Measurements from ENCODE around the gene NDUFA11. TPM values are rescaled to one million over a fixed set of nuclear protein-coding genes. Genes with fewer than 3 reads are reported as not detected.

The NDUFA11 gene
- total and polyA plus RNA-seq, 8 donors, result 58.0 to 209 (median 90.2) TPM

GRCh38 chr19:5935473-5936291 is 32.1 kb upstream of the NDUFA11 start:
- ATAC-seq (peak in 2 of 4 donors; percentile 3 to 28), FAIRE-seq (no peak), DNase-seq (peak in 1 of 6 donors; percentile 66)
- TF ChIP-seq CTCF (IDR thresholded peaks at IDR 0.05), result no peak
- Histone ChIP-seq H3K4me3 (no peak overlapping the region), H3K36me3 (peaks cover 3 to 24% (median 10%) of the 10 kb centered on the region in 3 donors), H3K4me1 (peaks cover 0 to 7% (median 6%) of the 10 kb centered on the region in 3 donors), H3K27ac (peak overlapping the region in 1 of 4 donors; percentile 2), H3K9me3 (no peaks in the 10 kb centered on the region), H3K27me3 (no peaks in the 10 kb centered on the region)
- intact Hi-C loops (cut with DNase I), result no loop called here
- 86 to 87% methylated on average over 24 to 25 of the region's 25 CpGs for WGBS, 2 donors

- WGBS, 2 donors, result 79 to 82% methylated on average over 16 of the region's 16 CpGs
- H3K4me1 ChIP-seq, result peaks cover 0 to 7% (median 6%) of the 10 kb centered on the region in 3 donors
- TF ChIP-seq CTCF (IDR thresholded peaks at IDR 0.05), result no peak
- DNase-seq, result peak in 1 of 6 donors; percentile 31
- H3K27me3 ChIP-seq, result no peaks in the 10 kb centered on the region
- FAIRE-seq, result no peak
- no peaks in the 10 kb centered on the region for H3K9me3 ChIP-seq
- H3K36me3 ChIP-seq, result peaks cover 3 to 24% (median 11%) of the 10 kb centered on the region in 3 donors
- peak in 3 of 4 donors; percentile 18 to 49 (median 23) for ATAC-seq
- no peak overlapping the region for H3K4me3 ChIP-seq
- intact Hi-C loops (cut with DNase I), result no loop called here
- H3K27ac ChIP-seq, result peak overlapping the region in 2 of 4 donors; percentile 2 to 37
Observed at GRCh38 chr19:5934774-5935472, 31.3 kb upstream of the NDUFA11 start.

GRCh38 chr19:5934069-5934401 is 30.4 kb upstream of the NDUFA11 start:
- FAIRE-seq, result no peak
- ATAC-seq, result no peak
- no peaks in the 10 kb centered on the region for H3K9me3 ChIP-seq
- no peak overlapping the region for H3K4me3 ChIP-seq
- DNase-seq, result peak in 1 of 6 donors; percentile 48
- intact Hi-C loops (cut with DNase I), result no loop called here
- no peak for TF ChIP-seq CTCF (IDR thresholded peaks at IDR 0.05)
- H3K4me1 ChIP-seq, result peaks cover 0 to 7% (median 6%) of the 10 kb centered on the region in 3 donors
- no peaks in the 10 kb centered on the region for H3K27me3 ChIP-seq
- H3K27ac ChIP-seq, result no peak overlapping the region
- peaks cover 3 to 32% (median 16%) of the 10 kb centered on the region in 3 donors for H3K36me3 ChIP-seq
- WGBS, 2 donors, result 63 to 68% methylated on average over 5 of the region's 5 CpGs

GRCh38 chr19:5933391-5934068 is 29.9 kb upstream of the NDUFA11 start:
- peaks cover 3 to 37% (median 16%) of the 10 kb centered on the region in 3 donors for H3K36me3 ChIP-seq

More at GRCh38 chr19:5933391-5934068, 29.9 kb upstream of the NDUFA11 start:
- TF ChIP-seq CTCF (IDR thresholded peaks at IDR 0.05), result no peak
- DNase-seq, result peak in 1 of 6 donors; percentile 51
- Histone ChIP-seq H3K9me3 (no peaks in the 10 kb centered on the region), H3K4me3 (no peak overlapping the region), H3K27me3 (no peaks in the 10 kb centered on the region), H3K27ac (no peak overlapping the region), H3K4me1 (peaks cover 0 to 7% (median 6%) of the 10 kb centered on the region in 3 donors)
- no peak for ATAC-seq
- 89 to 93% methylated on average over 20 of the region's 20 CpGs for WGBS, 2 donors
- intact Hi-C loops (cut with DNase I), result no loop called here
- FAIRE-seq, result no peak
